ENCODE results near the gene COQ6.
"Not testable (repeated sequence)": the region's sequence is repeated elsewhere in the genome, so short reads cannot be mapped to it uniquely, and the experiment has no call there.

Gene COQ6

DNA sequence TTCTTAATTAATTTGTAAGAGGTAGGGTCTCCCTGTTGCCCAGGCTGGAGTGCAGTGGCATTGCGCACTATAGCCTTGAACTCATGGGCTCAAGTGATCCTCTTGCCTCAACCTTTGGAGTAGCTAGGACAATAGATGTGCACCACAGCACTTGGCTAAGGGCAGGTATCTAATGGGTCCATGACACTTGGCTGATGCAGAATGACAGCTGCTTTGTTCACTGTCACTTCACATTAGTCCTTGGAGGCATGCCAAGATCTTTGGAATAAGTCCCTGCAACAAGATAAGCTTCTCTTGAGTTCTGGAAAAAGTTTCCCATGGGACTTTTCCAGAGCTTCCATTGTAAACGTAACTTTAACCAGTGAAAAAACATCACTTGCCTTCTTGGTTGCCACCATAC is 23.4 kb downstream of the COQ6 start:
- in situ Hi-C loops (cut with MboI; ENCODE audit: low pct_unique_long_range_greater_than_20kb, low sequenced_read_pairs, unreplicated experiment): no loop called here
- no peak for TF ChIP-seq CTCF (IDR thresholded peaks at IDR 0.05; ENCODE audit: extremely low read depth, insufficient read depth, missing control alignments)
- no peak for DNase-seq (ENCODE audit: low spot score)

DNA sequence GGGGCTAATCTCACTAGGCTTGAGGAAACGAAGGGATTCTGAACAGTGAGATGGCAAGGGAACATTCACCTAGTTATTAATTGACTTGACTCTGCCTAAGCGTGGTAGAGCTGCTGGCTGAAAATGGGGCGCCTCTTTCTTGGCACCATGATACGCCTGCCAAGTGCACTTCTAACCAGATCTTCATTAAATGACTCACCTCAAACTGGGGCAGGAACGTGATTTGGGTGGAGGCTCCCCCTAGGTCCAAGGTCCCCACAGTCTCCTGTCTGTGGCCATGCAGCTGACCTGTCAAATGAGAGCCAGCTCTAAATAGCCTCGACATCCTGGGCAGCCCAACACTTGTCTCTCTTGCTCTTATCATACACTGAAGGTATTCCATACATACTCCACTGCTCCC is 26.0 kb downstream of the COQ6 start:
- in situ Hi-C loops (cut with MboI; ENCODE audit: low pct_unique_long_range_greater_than_20kb, low sequenced_read_pairs, unreplicated experiment): no loop called here
- DNase-seq (ENCODE audit: low spot score): no peak
- TF ChIP-seq CTCF (IDR thresholded peaks at IDR 0.05; ENCODE audit: extremely low read depth, insufficient read depth, missing control alignments): no peak

DNA sequence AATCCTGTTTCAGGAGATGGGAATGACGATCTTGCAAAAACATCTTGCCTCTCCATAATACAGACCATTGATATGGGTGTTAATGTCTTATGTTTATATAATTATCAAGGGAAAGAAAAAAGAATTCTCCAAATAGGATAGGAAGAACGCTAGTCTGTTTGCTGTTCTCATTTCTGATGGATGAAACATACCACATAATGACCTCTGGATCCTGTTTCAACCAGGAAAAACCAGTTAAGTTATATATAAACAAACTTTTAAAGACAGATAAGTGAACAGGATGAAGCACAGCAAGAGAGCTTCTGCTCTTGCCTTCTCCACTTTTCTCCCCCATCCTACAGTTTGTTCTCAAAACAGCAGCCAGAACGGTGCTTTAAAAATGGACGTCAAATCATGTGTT is 27.8 kb downstream of the COQ6 start:
- in situ Hi-C loops (cut with MboI; ENCODE audit: low pct_unique_long_range_greater_than_20kb, low sequenced_read_pairs, unreplicated experiment): no loop called here
- DNase-seq (ENCODE audit: low spot score): no peak
- TF ChIP-seq CTCF (IDR thresholded peaks at IDR 0.05; ENCODE audit: extremely low read depth, insufficient read depth, missing control alignments): no peak

GRCh38 chr14:73988065-73988464 is 38.0 kb downstream of the COQ6 start:
- no peak for TF ChIP-seq CTCF (IDR thresholded peaks at IDR 0.05; ENCODE audit: extremely low read depth, insufficient read depth, missing control alignments)
- no peak for DNase-seq (ENCODE audit: low spot score)
- in situ Hi-C loops (cut with MboI; ENCODE audit: low pct_unique_long_range_greater_than_20kb, low sequenced_read_pairs, unreplicated experiment): no loop called here

- in situ Hi-C loops (cut with MboI; ENCODE audit: low pct_unique_long_range_greater_than_20kb, low sequenced_read_pairs, unreplicated experiment): not testable (repeated sequence)
Observed at GRCh38 chr14:73988656-73989055, 38.6 kb downstream of the COQ6 start.

GRCh38 chr14:73991092-73991491 is 41.0 kb downstream of the COQ6 start:
- DNase-seq (ENCODE audit: low spot score): no peak
- in situ Hi-C loops (cut with MboI; ENCODE audit: low pct_unique_long_range_greater_than_20kb, low sequenced_read_pairs, unreplicated experiment): no loop called here
- TF ChIP-seq CTCF (IDR thresholded peaks at IDR 0.05; ENCODE audit: extremely low read depth, insufficient read depth, missing control alignments): no peak

More at GRCh38 chr14:73988656-73989055, 38.6 kb downstream of the COQ6 start:
- not testable (repeated sequence) for DNase-seq (ENCODE audit: low spot score)

- in situ Hi-C loops (cut with MboI; ENCODE audit: low pct_unique_long_range_greater_than_20kb, low sequenced_read_pairs, unreplicated experiment); DNase-seq (ENCODE audit: low spot score): not testable (repeated sequence)
Observed at GRCh38 chr14:73994926-73995325, 44.8 kb downstream of the COQ6 start.

- in situ Hi-C loops (cut with MboI; ENCODE audit: low pct_unique_long_range_greater_than_20kb, low sequenced_read_pairs, unreplicated experiment): no loop called here
- DNase-seq (ENCODE audit: low spot score): no peak
- TF ChIP-seq CTCF (IDR thresholded peaks at IDR 0.05; ENCODE audit: extremely low read depth, insufficient read depth, missing control alignments): no peak
Observed at GRCh38 chr14:73995977-73996378, 45.9 kb downstream of the COQ6 start.
